ENCODE data around the gene CCT7.
"Not testable (repeated sequence)": the region's sequence is repeated elsewhere in the genome, so short reads cannot be mapped to it uniquely, and the experiment has no call there.

Gene CCT7

DNA sequence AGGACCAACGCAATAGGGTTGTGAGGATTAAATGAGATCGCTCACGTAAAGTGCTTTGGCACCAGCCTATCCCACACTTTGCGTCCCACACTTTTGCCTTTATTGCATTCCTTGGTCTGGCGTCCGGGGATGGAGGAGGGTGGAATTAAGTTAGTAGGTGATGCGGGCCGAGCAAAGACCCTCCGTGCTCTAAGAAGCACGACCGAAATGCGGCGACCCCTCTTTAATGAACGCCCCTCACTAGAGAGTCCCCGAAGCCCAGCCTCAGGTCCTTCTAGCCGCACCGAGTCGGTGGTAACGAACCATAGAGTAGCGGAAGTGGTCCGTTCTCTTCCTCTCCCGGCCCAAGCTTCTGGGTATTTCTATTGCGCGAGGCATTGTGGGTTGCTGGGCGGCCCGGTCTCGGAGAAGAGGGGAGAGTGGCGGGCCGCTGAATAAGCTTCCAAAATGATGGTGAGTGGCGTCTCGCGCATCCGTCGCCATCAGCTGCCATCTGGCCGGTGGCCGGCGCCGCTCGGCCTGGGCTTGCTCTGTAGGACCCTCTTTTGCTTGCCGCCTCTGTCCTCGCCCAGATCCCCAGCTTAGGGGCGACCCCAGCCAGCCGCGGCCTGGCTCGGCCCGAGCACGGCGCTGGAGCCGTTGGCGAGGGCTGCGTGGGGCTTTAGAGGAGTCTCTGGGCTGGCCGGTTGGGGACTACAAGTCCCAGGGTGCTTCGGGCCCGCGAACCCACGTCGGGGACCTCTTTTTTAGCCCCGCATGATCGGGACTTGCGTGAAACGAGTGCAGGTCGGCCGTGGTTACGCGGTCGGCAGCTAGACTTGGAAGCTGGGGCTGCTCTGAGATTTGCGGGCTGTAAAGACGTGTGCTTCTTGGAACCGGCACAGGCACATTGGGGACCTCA is at the start of gene CCT7:
CCT7 (plus strand) TSS at position 377 of the 901 bp plus-strand sequence; CDS start at position 448, 71 bp downstream.
- peak; percentile 89 for DNase-seq

DNA sequence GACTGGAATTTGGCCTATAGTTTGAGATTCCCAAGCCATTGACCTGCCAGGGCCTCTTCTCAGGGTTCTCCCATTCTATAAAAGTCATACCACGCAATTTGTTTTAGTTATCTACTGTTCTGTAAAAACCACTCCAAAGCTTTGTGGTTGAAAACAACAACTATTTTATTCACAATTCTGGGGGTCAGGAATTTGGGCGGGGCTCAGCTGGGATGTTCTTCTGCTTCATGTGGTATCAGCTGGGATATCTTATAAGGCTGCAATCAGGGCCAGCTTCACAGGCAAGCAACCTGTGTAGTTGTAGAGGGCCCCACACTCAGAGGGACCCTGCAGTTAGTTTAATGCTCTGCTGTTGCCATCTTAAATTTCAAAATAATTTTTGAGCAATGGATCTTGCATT is 48.1 kb upstream of the CCT7 start:
- DNase-seq, result no peak

DNA sequence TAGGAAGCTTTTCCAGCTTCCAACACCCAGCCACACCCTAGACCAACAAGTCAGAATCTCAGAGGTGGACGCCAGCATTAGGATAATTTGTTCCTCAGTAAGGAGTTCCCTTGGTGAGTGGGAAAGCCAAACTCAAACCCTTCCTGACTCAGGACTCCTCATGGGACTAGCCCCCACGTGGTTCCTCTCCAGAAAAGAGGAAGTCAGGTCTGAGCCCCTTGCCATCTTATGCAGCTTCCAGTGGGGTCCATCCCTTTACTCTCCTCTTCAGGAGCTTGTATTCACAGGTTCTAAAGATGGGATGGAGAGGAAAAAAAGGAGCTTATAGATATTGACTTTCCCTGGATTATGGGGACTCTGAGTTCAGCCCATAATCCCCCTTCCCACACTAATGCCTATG is 46.6 kb upstream of the CCT7 start:
- no peak for DNase-seq

DNA sequence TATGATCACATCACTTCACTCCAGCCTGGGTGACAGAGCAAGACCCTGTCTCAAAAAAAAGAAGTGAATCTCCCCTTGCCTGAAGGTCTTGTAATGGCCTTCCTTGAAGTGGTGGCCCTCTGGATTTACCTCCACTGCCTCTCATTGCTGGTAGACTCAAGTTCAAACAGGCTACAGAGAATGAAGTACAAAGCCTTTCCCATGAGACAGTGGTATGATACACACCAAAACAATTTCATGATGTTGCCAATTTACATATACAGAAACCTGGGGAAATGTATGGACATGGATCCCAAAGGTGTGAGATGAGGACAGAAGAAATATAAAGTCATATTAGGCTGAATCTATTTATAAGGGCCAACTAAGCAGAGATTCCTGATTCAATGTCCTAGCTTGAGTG is 36.5 kb upstream of the CCT7 start:
- no peak for DNase-seq

DNA sequence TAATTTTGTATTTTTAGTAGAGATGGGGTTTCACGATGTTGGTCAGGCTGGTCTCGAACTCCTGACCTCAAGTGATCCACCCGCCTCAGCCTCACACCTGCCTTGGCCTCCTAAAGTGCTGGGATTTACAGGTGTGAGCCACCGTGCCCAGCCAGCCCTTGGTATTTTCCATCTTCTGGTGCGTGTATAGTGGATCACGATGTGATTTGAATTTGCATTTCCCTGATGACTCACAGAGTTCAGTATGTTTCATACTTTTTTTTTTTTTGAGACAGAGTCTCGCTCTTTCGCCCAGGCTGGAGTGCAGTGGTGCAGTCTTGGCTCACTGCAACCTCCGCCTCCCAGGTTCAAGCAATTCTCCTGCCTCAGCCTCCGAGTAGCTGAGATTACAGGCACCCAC is 33.8 kb upstream of the CCT7 start:
- DNase-seq, result not testable (repeated sequence)

GRCh38 chr2:73202156-73203054 is 31.7 kb upstream of the CCT7 start, which contains the start of gene NOTO:
TSS of gene NOTO (plus strand) at chr2:73202574. CDS start at chr2:73202667, 93 bp downstream.
- DNase-seq, result peak; percentile 17

- no peak for DNase-seq
These were observed 30.9 kb upstream of the CCT7 start for GRCh38 chr2:73203055-73203681.

- DNase-seq, result no peak
These were observed 28.5 kb upstream of the CCT7 start for GRCh38 chr2:73205611-73206010.

DNA sequence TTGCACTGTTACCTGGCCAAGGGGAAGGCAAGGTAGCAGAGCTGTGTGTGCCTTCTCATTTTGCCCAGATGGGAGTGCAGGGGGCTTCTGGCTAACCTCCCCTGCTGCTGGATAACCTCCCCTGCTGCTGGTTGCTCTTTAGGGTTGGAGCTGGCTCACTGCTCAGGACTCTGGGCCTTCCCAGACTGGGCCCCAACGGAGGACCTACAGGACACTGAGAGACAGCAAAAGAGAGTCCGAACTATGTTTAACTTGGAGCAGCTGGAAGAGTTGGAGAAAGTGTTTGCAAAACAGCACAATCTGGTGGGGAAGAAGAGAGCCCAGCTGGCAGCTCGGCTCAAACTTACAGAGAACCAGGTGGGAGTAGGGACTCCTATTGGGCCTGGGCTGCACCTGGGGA is 25.9 kb upstream of the CCT7 start:
- no peak for DNase-seq

DNA sequence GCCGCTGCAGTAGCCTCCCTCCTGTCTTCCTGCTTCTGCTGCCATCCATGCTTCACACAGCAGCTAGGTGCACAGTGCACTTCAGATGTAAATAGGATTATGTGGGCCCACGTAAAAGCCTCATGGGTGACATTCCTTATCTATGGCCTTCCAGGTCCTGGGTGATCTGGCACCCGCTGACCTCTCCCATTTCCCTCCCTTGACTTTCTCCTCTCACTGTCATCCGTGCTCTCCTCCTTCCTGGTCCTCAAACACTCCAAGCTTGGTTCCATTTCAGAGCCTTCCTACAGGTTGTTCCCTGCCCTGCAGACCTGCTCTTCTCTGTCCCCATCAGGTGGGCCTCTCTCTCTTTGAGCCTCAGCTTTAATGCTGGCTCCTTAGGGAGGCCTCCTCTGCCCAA is 24.1 kb upstream of the CCT7 start:
- DNase-seq, result no peak

DNA sequence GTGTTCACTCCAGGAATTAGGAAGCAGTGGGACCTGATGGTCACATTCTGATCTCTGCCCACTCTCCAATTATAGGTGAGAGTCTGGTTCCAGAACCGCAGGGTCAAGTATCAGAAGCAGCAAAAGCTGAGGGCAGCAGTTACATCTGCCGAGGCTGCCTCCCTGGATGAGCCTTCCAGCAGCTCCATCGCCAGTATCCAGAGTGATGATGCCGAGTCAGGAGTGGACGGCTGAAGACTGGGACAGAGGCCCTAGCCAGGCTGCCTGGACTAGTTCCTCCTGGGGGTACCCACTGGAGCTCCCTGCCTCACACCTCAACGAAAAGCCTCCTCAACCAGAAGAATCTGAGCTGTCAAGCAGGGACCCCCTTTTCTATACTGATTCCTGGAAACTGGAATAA is 23.4 kb upstream of the CCT7 start:
- DNase-seq, result no peak

GRCh38 chr2:73212098-73212447 is 22.0 kb upstream of the CCT7 start:
- no peak for DNase-seq

- peak; percentile 86 for DNase-seq
These were observed 21.5 kb upstream of the CCT7 start for GRCh38 chr2:73212448-73213176.

- DNase-seq, result peak; percentile 97
These were observed 19.7 kb upstream of the CCT7 start, which contains the start of gene SMYD5 for GRCh38 chr2:73214120-73215035. TSS of gene SMYD5 (plus strand) at chr2:73214245. CDS start at chr2:73214267, 22 bp downstream.

- DNase-seq, result no peak
These were observed 18.9 kb upstream of the CCT7 start for GRCh38 chr2:73215254-73215653.

DNA sequence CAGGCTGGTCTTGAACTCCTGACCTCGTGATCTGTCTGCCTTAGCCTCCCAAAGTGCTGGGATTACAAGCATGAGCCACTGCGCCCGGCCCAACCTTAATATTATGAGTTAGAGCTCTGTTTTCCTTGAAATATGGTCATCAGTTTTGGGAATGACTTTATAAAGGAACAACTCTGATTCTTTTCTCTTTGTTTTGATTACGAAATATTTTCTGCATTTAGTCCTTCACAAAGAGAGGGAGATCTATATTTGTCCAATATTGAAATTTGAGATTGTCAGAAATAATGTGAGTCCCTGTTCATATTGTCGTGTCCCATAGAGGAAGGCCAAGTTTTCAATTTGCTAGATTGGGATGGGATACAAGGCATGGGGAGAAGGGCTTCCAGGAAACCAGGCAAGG is 16.9 kb upstream of the CCT7 start:
- no peak for DNase-seq

GRCh38 chr2:73217826-73218225 is 16.3 kb upstream of the CCT7 start:
- no peak for DNase-seq

GRCh38 chr2:73218298-73218697 is 15.8 kb upstream of the CCT7 start:
- no peak for DNase-seq

GRCh38 chr2:73223821-73224220 is 10.3 kb upstream of the CCT7 start:
- DNase-seq, result no peak

DNA sequence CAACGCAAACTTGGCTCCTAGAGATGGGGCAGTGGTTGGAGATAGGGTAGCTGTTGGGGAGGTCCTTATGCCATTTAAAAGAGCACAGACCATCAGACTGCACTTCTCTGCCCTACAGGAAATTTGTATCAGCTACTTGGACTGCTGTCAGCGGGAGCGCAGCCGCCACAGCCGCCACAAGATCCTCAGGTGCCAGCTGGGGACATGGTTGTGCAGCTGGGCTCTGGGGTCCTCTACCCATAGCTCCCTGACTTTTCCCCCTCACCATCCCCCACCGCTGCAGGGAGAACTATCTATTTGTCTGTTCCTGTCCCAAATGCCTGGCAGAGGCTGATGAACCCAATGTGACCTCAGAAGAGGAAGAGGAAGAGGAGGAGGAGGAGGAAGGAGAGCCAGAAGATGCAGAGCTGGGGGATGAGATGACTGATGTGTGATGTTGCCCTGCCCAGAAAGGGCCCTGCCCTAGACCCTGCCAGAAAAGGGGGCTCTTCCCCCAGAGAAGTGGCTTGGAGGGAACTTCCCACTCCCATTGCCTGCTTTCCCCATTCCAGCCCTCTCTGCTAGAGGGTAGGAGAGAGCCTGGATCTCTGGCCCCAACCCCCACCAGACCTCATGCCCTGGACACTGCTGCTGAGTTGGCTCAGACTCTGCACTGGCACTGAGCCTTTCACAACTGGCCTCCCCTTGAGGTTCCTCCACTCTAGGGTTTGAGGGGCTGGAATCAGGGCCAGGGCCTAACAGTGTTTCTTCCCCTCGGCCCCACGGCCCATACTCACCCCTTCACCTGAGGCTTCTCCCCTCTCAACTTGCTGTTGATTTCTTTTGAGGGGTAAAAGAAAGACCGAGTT is 8.4 kb upstream of the CCT7 start:
- no peak for DNase-seq
